ENCODE data around the gene HSPA4.

HSPA4 gene

GRCh38 chr5:133088064-133088463 lies 36.3 kb downstream of the HSPA4 start:
- no peak for DNase-seq (ENCODE audit: low read depth in 2 of 2, low spot score in 1 of 2)

- no peak for DNase-seq (ENCODE audit: low read depth in 2 of 2, low spot score in 1 of 2)
Observed at GRCh38 chr5:133091034-133091433, 39.2 kb downstream of the HSPA4 start.

GRCh38 chr5:133106343-133106742 lies 54.5 kb downstream of the HSPA4 start:
- DNase-seq (ENCODE audit: low read depth in 2 of 2, low spot score in 1 of 2) = no peak

- no peak for DNase-seq (ENCODE audit: low read depth in 2 of 2, low spot score in 1 of 2)
Observed at GRCh38 chr5:133106761-133107572, 55.2 kb downstream of the HSPA4 start.

- DNase-seq (ENCODE audit: low read depth in 2 of 2, low spot score in 1 of 2) = no peak
Observed at GRCh38 chr5:133108481-133108921, 56.7 kb downstream of the HSPA4 start.

GRCh38 chr5:133109655-133110483 lies 58.1 kb downstream of the HSPA4 start:
- no peak for DNase-seq (ENCODE audit: low read depth in 2 of 2, low spot score in 1 of 2)

- DNase-seq (ENCODE audit: low read depth in 2 of 2, low spot score in 1 of 2) = no peak
Observed at GRCh38 chr5:133110709-133111108, 58.9 kb downstream of the HSPA4 start.

- peak; percentile 38 to 56 for DNase-seq (ENCODE audit: low read depth in 2 of 2, low spot score in 1 of 2)
Observed at GRCh38 chr5:133111299-133111698, 59.5 kb downstream of the HSPA4 start.

GRCh38 chr5:133112026-133112660 lies 60.3 kb downstream of the HSPA4 start:
- no peak for DNase-seq (ENCODE audit: low read depth in 2 of 2, low spot score in 1 of 2)

GRCh38 chr5:133113331-133114061 lies 61.7 kb downstream of the HSPA4 start:
- no peak for DNase-seq (ENCODE audit: low read depth in 2 of 2, low spot score in 1 of 2)

- no peak for DNase-seq (ENCODE audit: low read depth in 2 of 2, low spot score in 1 of 2)
Observed at GRCh38 chr5:133114166-133114932, 62.5 kb downstream of the HSPA4 start.

- DNase-seq (ENCODE audit: low read depth in 2 of 2, low spot score in 1 of 2) = no peak
Observed at GRCh38 chr5:133114933-133115310, 63.1 kb downstream of the HSPA4 start.

- DNase-seq (ENCODE audit: low read depth in 2 of 2, low spot score in 1 of 2) = no peak
Observed at GRCh38 chr5:133116601-133117000, 64.8 kb downstream of the HSPA4 start.

- no peak for DNase-seq (ENCODE audit: low read depth in 2 of 2, low spot score in 1 of 2)
Observed at GRCh38 chr5:133117166-133117911, 65.5 kb downstream of the HSPA4 start.

- no peak for DNase-seq (ENCODE audit: low read depth in 2 of 2, low spot score in 1 of 2)
Observed at GRCh38 chr5:133117912-133118445, 66.2 kb downstream of the HSPA4 start.

- no peak for DNase-seq (ENCODE audit: low read depth in 2 of 2, low spot score in 1 of 2)
Observed at GRCh38 chr5:133118741-133119140, 66.9 kb downstream of the HSPA4 start.

- no peak for DNase-seq (ENCODE audit: low read depth in 2 of 2, low spot score in 1 of 2)
Observed at GRCh38 chr5:133119233-133119711, 67.5 kb downstream of the HSPA4 start.

GRCh38 chr5:133120156-133120750 lies 68.4 kb downstream of the HSPA4 start:
- no peak for DNase-seq (ENCODE audit: low read depth in 2 of 2, low spot score in 1 of 2)

- no peak for DNase-seq (ENCODE audit: low read depth in 2 of 2, low spot score in 1 of 2)
Observed at GRCh38 chr5:133121080-133121479, 69.3 kb downstream of the HSPA4 start.

Data from stimulated activated CD8-positive, alpha-beta memory T cell treated with anti-CD3 and anti-CD28 coated beads, Interleukin-4, amount 100 ng/mL, for 4 hours (primary cell).